OCI-LY7 (cell line): ENCODE measurements around the gene SNX7.

Experiments used
- CTCF ChIP-seq: fragments of 200-600 bp; sonication (generic); conservative IDR thresholded peaks from 2 replicates; pipeline ENCODE4 v1.5.1; 2014; ENCODE audit warnings: mild to moderate bottlenecking, antibody characterized with exemption, low read length, moderate library complexity, mixed read lengths
- EZH2phosphoT487 ChIP-seq: fragments of 200-600 bp; sonication (generic); IDR thresholded peaks from 2 replicates; pipeline ENCODE4 v1.6.1; 2018; ENCODE audit warnings: low read depth, borderline replicate concordance, mild to moderate bottlenecking, mixed run types, antibody characterized with exemption, low read length, moderate library complexity, mixed read lengths

DNA sequence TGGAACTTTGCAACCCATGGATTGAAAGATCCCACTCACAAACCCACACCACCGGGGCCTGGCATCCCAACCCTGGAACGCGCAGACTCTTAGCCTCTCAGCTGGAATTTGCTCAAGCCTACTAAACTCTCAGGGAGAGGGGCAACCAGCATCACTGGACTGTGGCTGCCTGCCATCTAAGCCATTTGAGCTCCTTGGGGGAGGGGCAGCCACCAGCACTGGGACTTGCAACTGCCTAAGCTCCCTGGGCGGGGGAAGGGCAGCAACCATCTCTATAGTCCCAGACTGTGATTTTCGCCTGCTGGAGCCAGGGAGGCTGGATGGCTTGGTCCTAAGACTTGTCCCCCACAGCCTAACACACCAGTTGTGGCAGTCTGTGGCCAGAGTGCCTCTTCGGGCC, 122.3 kb downstream of the SNX7 start:
- no peak for TF ChIP-seq CTCF
- no peak for TF ChIP-seq EZH2phosphoT487
